Karpas-422 (cell line): Measurements from ENCODE around the gene CNST. TPM values are rescaled to one million over a fixed set of nuclear protein-coding genes. Genes with fewer than 3 reads are reported as not detected.
A peak's percentile ranks its signal among the peaks of the same experiment; 100 is the strongest.
"Not testable (repeated sequence)": the region's sequence is repeated elsewhere in the genome, so short reads cannot be mapped to it uniquely, and the experiment has no call there.

Experiments
- DNase-seq: peaks from one replicate; pipeline ENCODE4 v3.0.0-alpha.2; 2015
- H2AFZ ChIP-seq: fragments of 200-600 bp; sonication (generic); 2 replicates; pipeline ENCODE4 v1.6.1; 2014; ENCODE audit warnings: antibody characterized with exemption, low read length, mixed read lengths
- H3K27ac ChIP-seq: fragments of 200-600 bp; sonication (generic); 2 replicates; pipeline ENCODE4 v1.5.1; 2014; ENCODE audit warnings: mild to moderate bottlenecking, low read length, moderate library complexity
- H3K27me3 ChIP-seq: fragments of 200-600 bp; sonication (generic); 2 replicates; pipeline ENCODE4 v1.6.1; 2014; ENCODE audit warnings: low read length, mixed read lengths
- H3K36me3 ChIP-seq: fragments of 200-600 bp; sonication (generic); 2 replicates; pipeline ENCODE4 v1.6.1; 2014; ENCODE audit warnings: low read length, mixed read lengths; ENCODE audit not compliant: insufficient read depth
- H3K4me1 ChIP-seq: fragments of 200-600 bp; sonication (generic); 2 replicates; pipeline ENCODE4 v1.6.1; 2014; ENCODE audit warnings: mild to moderate bottlenecking, low read length, mixed read lengths
- H3K4me2 ChIP-seq: fragments of 200-600 bp; sonication (generic); 2 replicates; pipeline ENCODE4 v1.6.1; 2014; ENCODE audit warnings: low read length, low read depth, mild to moderate bottlenecking; ENCODE audit not compliant: poor library complexity, severe bottlenecking
- H3K4me3 ChIP-seq: fragments of 200-600 bp; sonication (generic); 2 replicates; pipeline ENCODE4 v1.5.1; 2014; ENCODE audit warnings: mild to moderate bottlenecking, antibody characterized with exemption, low read length, mixed read lengths
- H3K79me2 ChIP-seq: fragments of 200-600 bp; sonication (generic); 2 replicates; pipeline ENCODE4 v1.6.1; 2014; ENCODE audit warnings: mild to moderate bottlenecking, low read length, mixed read lengths
- H3K9ac ChIP-seq: fragments of 200-600 bp; sonication (generic); 2 replicates; pipeline ENCODE4 v1.6.0; 2014; ENCODE audit warnings: low read length
- H3K9me2 ChIP-seq: fragments of 200-600 bp; sonication (generic), shearing (Covaris generic); replicated peaks from 2 replicates; pipeline ENCODE4 v1.6.0; 2014; ENCODE audit warnings: mild to moderate bottlenecking, low read length, moderate library complexity; ENCODE audit not compliant: insufficient read depth
- H3K9me3 ChIP-seq: fragments of 300-700, 200-600 bp; sonication (generic); 2 replicates; pipeline ENCODE4 v1.6.1; 2014; ENCODE audit warnings: low read length, mixed read lengths
- H4K20me1 ChIP-seq: fragments of 200-600 bp; sonication (generic); 2 replicates; pipeline ENCODE4 v1.6.1; 2014; ENCODE audit warnings: mild to moderate bottlenecking, antibody characterized with exemption, low read length, low read depth; ENCODE audit not compliant: insufficient read depth
- small RNA-seq: library from RNA; depleted of rRNA; stranded (forward); fragments of <200 nt; gene quantifications from one replicate; pipeline ENCODE3, GENCODE V24; 2014
- total RNA-seq: library from RNA; depleted of rRNA; stranded (reverse); fragments of >200 nt; shearing (Covaris generic); gene quantifications from 2 replicates; pipeline ENCODE4 v1.2.3, GENCODE V29; 2014; ENCODE audit warnings: low replicate concordance; rRNA removed

CNST gene
- total RNA-seq, 1 experiment from 2014 or later: 29.7 TPM

DNA sequence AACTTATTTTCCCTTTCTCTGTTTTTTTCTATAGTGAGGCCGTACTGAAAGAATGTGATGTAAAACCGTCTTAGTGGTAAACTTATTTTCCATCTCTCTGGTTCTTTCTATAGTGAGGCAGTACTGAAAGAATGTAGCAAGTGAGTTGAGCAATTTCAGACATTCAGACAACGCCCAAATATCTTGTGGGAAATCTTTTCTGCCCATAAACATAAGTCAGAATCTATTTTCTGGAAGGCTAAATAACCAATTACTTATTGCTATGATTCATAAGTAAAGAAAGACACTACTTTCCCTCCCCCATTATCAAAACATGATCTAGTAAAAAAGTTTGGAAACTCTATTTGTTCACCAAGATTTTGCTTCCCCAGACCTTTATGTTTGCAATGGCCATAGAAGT lies 139.1 kb downstream of the CNST start:
- no peaks in the 10 kb centered on the region for H4K20me1 ChIP-seq
- H3K27ac ChIP-seq: no peak overlapping the region
- no peaks in the 10 kb centered on the region for H3K9me3 ChIP-seq
- DNase-seq: peak; percentile 16
- H3K36me3 ChIP-seq: no peaks in the 10 kb centered on the region
- H3K79me2 ChIP-seq: no peaks in the 10 kb centered on the region
- no peak overlapping the region for H2AFZ ChIP-seq
- no peaks in the 10 kb centered on the region for H3K9me2 ChIP-seq
- H3K4me1 ChIP-seq: no peaks in the 10 kb centered on the region
- H3K9ac ChIP-seq: no peak overlapping the region
- no peak overlapping the region for H3K4me3 ChIP-seq
- no peak overlapping the region for H3K4me2 ChIP-seq
- peaks cover 2% of the 10 kb centered on the region; the same call in 1 of the 2 replicates for H3K27me3 ChIP-seq

DNA sequence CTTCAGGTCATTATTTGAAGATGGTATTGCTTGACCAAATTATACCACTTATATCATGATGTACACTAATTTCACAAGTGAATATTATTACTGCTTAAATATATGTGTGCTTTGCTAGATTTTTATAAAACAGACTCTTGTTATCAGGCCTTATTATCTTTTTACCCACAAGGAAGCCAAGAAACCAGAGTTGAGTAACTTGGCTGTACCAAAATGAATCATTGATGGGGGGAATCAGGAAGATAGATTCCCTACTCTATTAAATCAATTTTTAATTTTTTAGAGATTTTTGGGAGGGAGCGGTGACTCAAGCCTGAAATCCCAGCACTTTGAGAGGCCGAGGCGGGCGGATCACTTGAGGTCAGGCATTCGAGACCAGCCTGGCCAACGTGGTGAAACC lies 141.9 kb downstream of the CNST start:
- Histone ChIP-seq H3K27me3 (peaks cover 2% of the 10 kb centered on the region; the same call in 1 of the 2 replicates), H3K9me2 (no peaks in the 10 kb centered on the region), H3K4me1 (no peaks in the 10 kb centered on the region), H3K9ac (no peak overlapping the region), H3K9me3 (no peaks in the 10 kb centered on the region), H3K4me2 (no peak overlapping the region), H3K79me2 (no peaks in the 10 kb centered on the region), H3K27ac (no peak overlapping the region), H3K36me3 (no peaks in the 10 kb centered on the region), H2AFZ (no peak overlapping the region), H4K20me1 (no peaks in the 10 kb centered on the region), H3K4me3 (no peak overlapping the region)
- peak; percentile 39 for DNase-seq

GRCh38 chr1:246709196-246709595 lies 142.9 kb downstream of the CNST start:
- H3K27ac ChIP-seq: no peak overlapping the region
- no peaks in the 10 kb centered on the region for H3K79me2 ChIP-seq
- H3K4me1 ChIP-seq: no peaks in the 10 kb centered on the region
- no peak overlapping the region for H2AFZ ChIP-seq
- H3K9me2 ChIP-seq: no peaks in the 10 kb centered on the region
- H3K27me3 ChIP-seq: peaks cover 2% of the 10 kb centered on the region; the same call in 1 of the 2 replicates
- DNase-seq: peak; percentile 26
- no peaks in the 10 kb centered on the region for H4K20me1 ChIP-seq
- no peak overlapping the region for H3K9ac ChIP-seq
- H3K4me3 ChIP-seq: no peak overlapping the region
- no peaks in the 10 kb centered on the region for H3K36me3 ChIP-seq
- H3K4me2 ChIP-seq: no peak overlapping the region
- no peaks in the 10 kb centered on the region for H3K9me3 ChIP-seq

GRCh38 chr1:246709835-246710234 lies 143.6 kb downstream of the CNST start:
- H3K4me2 ChIP-seq: no peak overlapping the region
- no peak for DNase-seq

GRCh38 chr1:246711548-246712003 lies 145.3 kb downstream of the CNST start:
- no peak overlapping the region for H3K4me2 ChIP-seq
- H3K9ac ChIP-seq: no peak overlapping the region
- no peaks in the 10 kb centered on the region for H3K36me3 ChIP-seq
- H3K4me3 ChIP-seq: no peak overlapping the region
- H3K9me2 ChIP-seq: no peaks in the 10 kb centered on the region
- no peak for DNase-seq
- no peaks in the 10 kb centered on the region for H4K20me1 ChIP-seq
- no peaks in the 10 kb centered on the region for H3K4me1 ChIP-seq
- H3K27ac ChIP-seq: no peak overlapping the region
- no peaks in the 10 kb centered on the region for H3K79me2 ChIP-seq
- H3K27me3 ChIP-seq: peaks cover 2% of the 10 kb centered on the region; the same call in 1 of the 2 replicates
- no peaks in the 10 kb centered on the region for H3K9me3 ChIP-seq
- H2AFZ ChIP-seq: no peak overlapping the region

More at GRCh38 chr1:246709835-246710234, 143.6 kb downstream of the CNST start:
- H3K9ac ChIP-seq: no peak overlapping the region
- no peak overlapping the region for H2AFZ ChIP-seq
- H3K36me3 ChIP-seq: no peaks in the 10 kb centered on the region
- H3K27me3 ChIP-seq: peaks cover 2% of the 10 kb centered on the region; the same call in 1 of the 2 replicates
- no peak overlapping the region for H3K4me3 ChIP-seq
- H3K4me1 ChIP-seq: no peaks in the 10 kb centered on the region
- no peaks in the 10 kb centered on the region for H3K9me2 ChIP-seq
- no peaks in the 10 kb centered on the region for H4K20me1 ChIP-seq
- no peaks in the 10 kb centered on the region for H3K9me3 ChIP-seq
- H3K27ac ChIP-seq: no peak overlapping the region
- no peaks in the 10 kb centered on the region for H3K79me2 ChIP-seq

DNA sequence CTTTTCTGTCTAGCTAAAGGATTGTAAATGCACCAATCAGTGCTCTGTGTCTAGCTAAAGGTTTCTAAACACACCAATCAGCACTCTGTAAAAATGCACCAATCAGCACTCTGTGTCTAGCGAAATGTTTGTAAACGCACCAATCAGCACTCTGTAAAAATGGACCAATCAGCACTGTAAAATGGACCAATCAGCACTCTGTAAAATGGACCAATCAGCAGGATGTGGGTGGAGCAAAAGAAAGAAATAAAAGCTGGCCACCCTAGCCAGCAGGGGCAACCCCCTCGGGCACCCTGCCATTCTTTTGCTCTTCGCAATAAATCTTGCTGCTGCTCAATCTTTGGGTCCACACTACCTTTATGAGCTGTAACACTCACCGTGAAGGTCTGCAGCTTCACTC lies 146.2 kb downstream of the CNST start:
- H3K27ac ChIP-seq, H4K20me1 ChIP-seq, H3K4me3 ChIP-seq, H3K27me3 ChIP-seq, H3K9me2 ChIP-seq, H3K4me2 ChIP-seq, H2AFZ ChIP-seq, H3K9ac ChIP-seq, H3K36me3 ChIP-seq, H3K4me1 ChIP-seq, H3K79me2 ChIP-seq, H3K9me3 ChIP-seq: not testable (repeated sequence)
- peak; percentile 34 for DNase-seq

Small RNA genes lying within 50 kb of the gene (small RNA-seq; reads per million reads assigned to genes)
- gene AL356583.2 (not detected), gene AL591623.2 (not detected)

Other genes starting within 250 kb of the CNST start
- gene SMYD3, start 59.2 kb upstream of the CNST start, total RNA-seq: 67.1 and 88.8 TPM in 2 replicates
- gene TFB2M, start 195 bp upstream of the CNST start, total RNA-seq: 20.5 and 27.7 TPM in 2 replicates
- 35.1 and 42.3 TPM in 2 replicates for gene SCCPDH, start 158.0 kb downstream of the CNST start, total RNA-seq